K562 (cell line): ENCODE results near the gene ANKS1B. TPM values are rescaled to one million over a fixed set of nuclear protein-coding genes. Genes with fewer than 3 reads are reported as not detected.

ENCODE experiments used
- ATAC-seq: fragments of 200-7000 bp; cut with Tn5 transposase; 3 replicates; pipeline ENCODE4 v1.9.1; 2020; ENCODE audit warnings: moderate library complexity
- BruUV-seq: library from RNA; stranded (reverse); fragments of 400-500 nt; replicated peaks from 2 replicates; lab custom pipeline; 2021; lab: Mats Ljungman, UMichigan
- CTCF ChIA-PET: fragments of 300-600 bp; formaldehyde crosslinking; extraction: SDS; loops from one replicate; lab custom pipeline; 2021; ENCODE audit warnings: low intra/inter-chr PET ratio; lab: Yijun Ruan, JAX
- POLR2A ChIA-PET: fragments of 300-600, 350-650 bp; sonication (Branson Sonifier 250); formaldehyde crosslinking; extraction: SDS; loops from one replicate; lab custom pipeline; 2021; ENCODE audit warnings: antibody characterized with exemption, inconsistent platforms; lab: Yijun Ruan, JAX
- DNase-seq, 4 experiments: peaks; one replicate each; pipeline versions ENCODE4 v3.0.0 to v3.0.0-alpha.2; 2011 to 2018; ENCODE audit warnings: low spot score in 3 of 4, mixed read lengths in 3 of 4; ENCODE audit errors: extremely low read depth in 1 of 4
- FAIRE-seq: peaks from 2 replicates; lab custom pipeline; 2011; peaks lifted over from hg19 to GRCh38; lab: Jason Lieb, UNC
- H2AFZ ChIP-seq: 2 replicates; pipeline ENCODE4 v1.6.0; 2011; ENCODE audit warnings: low read depth, low read length, control low read depth, inconsistent platforms
- H3K27ac ChIP-seq: fragments of 200-600 bp; 3 replicates; pipeline ENCODE4 v1.8.0; 2011; ENCODE audit warnings: low read depth, mild to moderate bottlenecking, control low read depth, inconsistent platforms, low read length, moderate library complexity, mixed read lengths; ENCODE audit errors: extremely low read depth
- H3K27me3 ChIP-seq, 2 experiments: fragments of 300-600 bp in 1 of 2; 2 replicates in 1 of 2; 3 replicates in 1 of 2; pipeline versions ENCODE4 v1.6.0 to v1.8.0; 2011; ENCODE audit warnings: inconsistent platforms in 2 of 2, low read length in 2 of 2, mild to moderate bottlenecking in 1 of 2, mixed read lengths in 1 of 2, moderate library complexity in 1 of 2; ENCODE audit not compliant: control insufficient read depth in 2 of 2, insufficient read depth in 2 of 2
- H3K36me3 ChIP-seq: fragments of 300-600 bp; 3 replicates; pipeline ENCODE4 v1.8.0; 2011; ENCODE audit warnings: mild to moderate bottlenecking, low read length, inconsistent platforms; ENCODE audit not compliant: control insufficient read depth, insufficient read depth
- H3K4me1 ChIP-seq, 2 experiments: fragments of 200-600 bp in 1 of 2; replicated peaks in 1 of 2; 2 replicates in 1 of 2; 3 replicates in 1 of 2; pipeline versions ENCODE4 v1.5.1 to v1.8.0; 2011; ENCODE audit warnings: inconsistent platforms in 2 of 2, low read length in 2 of 2, mild to moderate bottlenecking in 1 of 2, mixed read lengths in 1 of 2, moderate library complexity in 1 of 2; ENCODE audit not compliant: control insufficient read depth in 2 of 2, insufficient read depth in 2 of 2
- H3K4me2 ChIP-seq: 2 replicates; pipeline ENCODE4 v1.6.1; 2011; ENCODE audit warnings: low read length, control low read depth, inconsistent platforms, mixed read lengths; ENCODE audit not compliant: insufficient read depth
- H3K4me3 ChIP-seq: fragments of 200-600 bp; sonication (generic), shearing (Covaris generic); 2 replicates; pipeline ENCODE4 v1.5.1; 2016; ENCODE audit warnings: control low read depth, inconsistent platforms
- H3K79me2 ChIP-seq: fragments of 200-600 bp; 3 replicates; pipeline ENCODE4 v1.8.0; 2011; ENCODE audit warnings: low read length, inconsistent platforms; ENCODE audit not compliant: control insufficient read depth, insufficient read depth
- H3K9ac ChIP-seq, 2 experiments: 2 replicates each; pipeline versions ENCODE4 v1.6.0 to v1.6.1; 2011; ENCODE audit warnings: low read depth in 2 of 2, low read length in 2 of 2, control low read depth in 1 of 2, inconsistent platforms in 1 of 2, mild to moderate bottlenecking in 1 of 2, mixed read lengths in 1 of 2; ENCODE audit not compliant: insufficient read depth in 1 of 2
- H3K9me1 ChIP-seq: one replicate; pipeline ENCODE4 v1.6.0; 2011; ENCODE audit warnings: inconsistent platforms, mild to moderate bottlenecking, low read length, moderate library complexity; ENCODE audit not compliant: control insufficient read depth, insufficient read depth
- H3K9me3 ChIP-seq: replicated peaks from 2 replicates; pipeline ENCODE4 v1.5.1; 2011; ENCODE audit warnings: low read depth, low read length, inconsistent platforms; ENCODE audit not compliant: control insufficient read depth, insufficient read depth
- H4K20me1 ChIP-seq: replicated peaks from 2 replicates; pipeline ENCODE4 v1.6.1; 2011; ENCODE audit warnings: low read length, inconsistent platforms, mixed read lengths; ENCODE audit not compliant: control insufficient read depth, insufficient read depth
- ARID2 ChIP-seq: fragments of 450-650 bp; IDR thresholded peaks from 2 replicates; pipeline ENCODE4 v1.6.1; 2017; ENCODE audit warnings: antibody characterized with exemption, mild to moderate bottlenecking
- CBFA2T3 ChIP-seq: fragments of 450-650 bp; IDR thresholded peaks from 2 replicates; pipeline ENCODE4 v1.6.1; 2017
- ESRRA ChIP-seq: fragments of 450-650 bp; IDR thresholded peaks from 2 replicates; pipeline ENCODE4 v1.6.1; 2014; ENCODE audit warnings: low read depth, mild to moderate bottlenecking, moderate library complexity, borderline replicate concordance
- FUS ChIP-seq: fragments of 200-400 bp; formaldehyde crosslinking; optimal IDR thresholded peaks from 2 replicates; pipeline ENCODE3; 2017; ENCODE audit warnings: low read depth, low read length
- GTF2A2 ChIP-seq: IDR thresholded peaks from 2 replicates; pipeline ENCODE4 v1.6.1; 2016; ENCODE audit warnings: mild to moderate bottlenecking, missing genetic modification characterization, missing compliant biosample characterization
- HDAC3 ChIP-seq: fragments of 450-650 bp; IDR thresholded peaks from 2 replicates; pipeline ENCODE4 v1.6.1; 2018; ENCODE audit warnings: borderline replicate concordance, mild to moderate bottlenecking, moderate library complexity; ENCODE audit not compliant: partially characterized antibody
- HDAC8 ChIP-seq: fragments of 450-650 bp; IDR thresholded peaks from 2 replicates; pipeline ENCODE4 v1.6.1; 2016; ENCODE audit warnings: mild to moderate bottlenecking, missing genetic modification characterization, moderate library complexity, missing compliant biosample characterization
- HMGN3 ChIP-seq: IDR thresholded peaks from 2 replicates; pipeline ENCODE4 v1.6.1; 2011; ENCODE audit warnings: borderline replicate concordance, low read depth, mild to moderate bottlenecking, mixed read lengths, low read length; ENCODE audit not compliant: insufficient read length; ENCODE audit errors: extremely low read depth
- KHSRP ChIP-seq: fragments of 450-650 bp; IDR thresholded peaks from 2 replicates; pipeline ENCODE4 v1.6.1; 2017
- NR3C1 ChIP-seq: sonication (generic); formaldehyde crosslinking; IDR thresholded peaks from 2 replicates; pipeline ENCODE4 v1.8.1; 2022; ENCODE audit warnings: missing genetic modification reagents
- PHF21A ChIP-seq: fragments of 450-650 bp; IDR thresholded peaks from 2 replicates; pipeline ENCODE4 v1.6.1; 2017; ENCODE audit warnings: low read depth, borderline replicate concordance
- ZNF239 ChIP-seq: fragments of 250-450 bp; sonication (Bioruptor Pico); IDR thresholded peaks from 2 replicates; pipeline ENCODE4 v1.4.0; 2020; ENCODE audit warnings: mild to moderate bottlenecking
- ZNF354B ChIP-seq: fragments of 250-450 bp; sonication (Bioruptor Pico); IDR thresholded peaks from 2 replicates; pipeline ENCODE4 v1.4.0; 2020
- ZNF507 ChIP-seq: conservative IDR thresholded peaks from 2 replicates; pipeline ENCODE4 v1.6.1; 2017; ENCODE audit warnings: missing genetic modification characterization, missing compliant biosample characterization
- WGBS: fragments of 100-300 bp; shearing (Covaris generic); methylation state at CpG from one replicate; pipeline ENCODE4 v1.1.6; 2016; ENCODE audit warnings: low coverage, mixed read lengths; ENCODE audit not compliant: insufficient coverage; ENCODE audit errors: missing lambda C conversion rate; 5-methylcytosine and 5-hydroxymethylcytosine counted together
- in situ Hi-C: fragments of 300-500 bp; cut with MboI; formaldehyde crosslinking; loops from 4 replicates; pipeline ENCODE4 v1.15.0; 2018; ENCODE audit warnings: inconsistent platforms, mixed read lengths
- intact Hi-C: fragments of 100-400 bp; cut with micrococcal nuclease; formaldehyde crosslinking; loops from 2 replicates; pipeline ENCODE4 v1.14.2; 2022
- polyA plus RNA-seq, 8 experiments: library from polyadenylated mRNA; depleted of rRNA in 4 of 8; stranded (reverse) in 5 of 8; unstranded in 3 of 8; fragments of >200 nt; fragmentation: Nextera tagmentation in 2 of 8; fragmentation: Illumina TruSeq in 1 of 8; extraction: Ambion mirVana in 2 of 8; extraction: Trizol in 1 of 8; gene quantifications; 2 replicates each; pipeline versions ENCODE4 v1.2.1 to v1.2.3, GENCODE V29; 2011 to 2014; ENCODE audit warnings: inconsistent platforms in 1 of 8, missing spikeins in 1 of 8
- total RNA-seq, 7 experiments: library from RNA; depleted of rRNA in 6 of 7; stranded (reverse); fragments of >200 nt in 6 of 7; fragmentation: Illumina TruSeq in 2 of 7; extraction: Trizol in 2 of 7; gene quantifications; 2 replicates each; pipeline versions ENCODE4 v1.2.1 to v1.2.3, GENCODE V29; 2011 to 2021; ENCODE audit warnings: low replicate concordance in 1 of 7
- TF ChIP-seq, protein P1 (sequence below): fragments of 150-350 bp; IDR thresholded peaks from 2 replicates; pipeline ENCODE4 v1.6.1; 2014; ENCODE audit warnings: low read depth, mild to moderate bottlenecking, low read length, borderline replicate concordance
- TF ChIP-seq, protein P2 (sequence below): fragments of 250-450 bp; sonication (Bioruptor Pico); IDR thresholded peaks from 2 replicates; pipeline ENCODE4 v1.5.0; 2021
- TF ChIP-seq, protein P3 (sequence below): fragments of 450-650 bp; formaldehyde crosslinking; IDR thresholded peaks from 2 replicates; pipeline ENCODE4 v1.4.0; 2020; ENCODE audit warnings: mild to moderate bottlenecking
- TF ChIP-seq, protein P4 (sequence below): fragments of 250-450 bp; sonication (Bioruptor Pico); IDR thresholded peaks from 2 replicates; pipeline ENCODE4 v1.5.1; 2021; ENCODE audit warnings: mild to moderate bottlenecking

Gene ANKS1B
- total and polyA plus RNA-seq, 9 of the 15 experiments (the other 6 are each of a cell fraction or from before 2014, with no cell fraction given): 0.04 to 0.47 (median 0.28) TPM; not detected in 4

DNA sequence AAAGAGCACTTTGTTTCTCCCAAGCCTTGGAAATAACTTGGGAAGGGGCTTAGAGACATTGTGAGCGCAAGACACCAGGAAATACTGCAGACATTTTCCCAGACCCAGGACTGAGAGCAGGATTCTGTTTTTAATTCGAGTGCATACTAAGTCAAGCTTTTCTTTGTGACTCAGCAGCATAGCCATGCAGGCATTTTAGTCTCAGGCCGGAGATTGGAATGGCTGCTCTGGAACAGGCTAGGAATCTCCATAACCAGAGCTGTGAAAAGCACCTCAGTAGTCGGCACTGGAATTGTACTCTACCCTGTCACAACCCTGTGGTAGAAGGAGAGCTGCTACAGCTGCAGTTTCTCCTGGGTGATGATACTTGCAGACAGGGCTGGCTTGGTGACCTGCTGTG, 366.1 kb downstream of the ANKS1B start:
- Histone ChIP-seq H3K27ac (no peak overlapping the region), H3K9me1 (no peaks in the 10 kb centered on the region), H3K4me1 (no peaks in the 10 kb centered on the region), H4K20me1 (no peaks in the 10 kb centered on the region), H3K36me3 (no peaks in the 10 kb centered on the region), H3K4me2 (no peak overlapping the region), H3K9me3 (no peaks in the 10 kb centered on the region), H3K27me3 (no peaks in the 10 kb centered on the region), H3K4me3 (no peak overlapping the region), H3K9ac (no peak overlapping the region), H3K79me2 (no peaks in the 10 kb centered on the region), H2AFZ (no peak overlapping the region)
- ATAC-seq: no peak
- intact Hi-C loops: no loop called here
- 5% methylated on average over 3 of the region's 4 CpGs for WGBS
- DNase-seq: no peak
- BruUV-seq: no TSS peak
- in situ Hi-C loops: no loop called here
- CTCF ChIA-PET: no interaction called here
- POLR2A ChIA-PET: no interaction called here
- no peak for TF ChIP-seq HDAC8
- no peak for TF ChIP-seq NR3C1
- TF ChIP-seq ZNF239 (CRISPR knock-in tag): no peak
- TF ChIP-seq ESRRA: no peak
- TF ChIP-seq, protein P1, sequence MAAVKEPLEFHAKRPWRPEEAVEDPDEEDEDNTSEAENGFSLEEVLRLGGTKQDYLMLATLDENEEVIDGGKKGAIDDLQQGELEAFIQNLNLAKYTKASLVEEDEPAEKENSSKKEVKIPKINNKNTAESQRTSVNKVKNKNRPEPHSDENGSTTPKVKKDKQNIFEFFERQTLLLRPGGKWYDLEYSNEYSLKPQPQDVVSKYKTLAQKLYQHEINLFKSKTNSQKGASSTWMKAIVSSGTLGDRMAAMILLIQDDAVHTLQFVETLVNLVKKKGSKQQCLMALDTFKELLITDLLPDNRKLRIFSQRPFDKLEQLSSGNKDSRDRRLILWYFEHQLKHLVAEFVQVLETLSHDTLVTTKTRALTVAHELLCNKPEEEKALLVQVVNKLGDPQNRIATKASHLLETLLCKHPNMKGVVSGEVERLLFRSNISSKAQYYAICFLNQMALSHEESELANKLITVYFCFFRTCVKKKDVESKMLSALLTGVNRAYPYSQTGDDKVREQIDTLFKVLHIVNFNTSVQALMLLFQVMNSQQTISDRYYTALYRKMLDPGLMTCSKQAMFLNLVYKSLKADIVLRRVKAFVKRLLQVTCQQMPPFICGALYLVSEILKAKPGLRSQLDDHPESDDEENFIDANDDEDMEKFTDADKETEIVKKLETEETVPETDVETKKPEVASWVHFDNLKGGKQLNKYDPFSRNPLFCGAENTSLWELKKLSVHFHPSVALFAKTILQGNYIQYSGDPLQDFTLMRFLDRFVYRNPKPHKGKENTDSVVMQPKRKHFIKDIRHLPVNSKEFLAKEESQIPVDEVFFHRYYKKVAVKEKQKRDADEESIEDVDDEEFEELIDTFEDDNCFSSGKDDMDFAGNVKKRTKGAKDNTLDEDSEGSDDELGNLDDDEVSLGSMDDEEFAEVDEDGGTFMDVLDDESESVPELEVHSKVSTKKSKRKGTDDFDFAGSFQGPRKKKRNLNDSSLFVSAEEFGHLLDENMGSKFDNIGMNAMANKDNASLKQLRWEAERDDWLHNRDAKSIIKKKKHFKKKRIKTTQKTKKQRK: no peak
- TF ChIP-seq, protein P2, sequence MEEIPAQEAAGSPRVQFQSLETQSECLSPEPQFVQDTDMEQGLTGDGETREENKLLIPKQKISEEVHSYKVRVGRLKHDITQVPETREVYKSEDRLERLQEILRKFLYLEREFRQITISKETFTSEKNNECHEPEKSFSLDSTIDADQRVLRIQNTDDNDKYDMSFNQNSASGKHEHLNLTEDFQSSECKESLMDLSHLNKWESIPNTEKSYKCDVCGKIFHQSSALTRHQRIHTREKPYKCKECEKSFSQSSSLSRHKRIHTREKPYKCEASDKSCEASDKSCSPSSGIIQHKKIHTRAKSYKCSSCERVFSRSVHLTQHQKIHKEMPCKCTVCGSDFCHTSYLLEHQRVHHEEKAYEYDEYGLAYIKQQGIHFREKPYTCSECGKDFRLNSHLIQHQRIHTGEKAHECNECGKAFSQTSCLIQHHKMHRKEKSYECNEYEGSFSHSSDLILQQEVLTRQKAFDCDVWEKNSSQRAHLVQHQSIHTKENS (CRISPR knock-in tag): no peak
- TF ChIP-seq, protein P3, sequence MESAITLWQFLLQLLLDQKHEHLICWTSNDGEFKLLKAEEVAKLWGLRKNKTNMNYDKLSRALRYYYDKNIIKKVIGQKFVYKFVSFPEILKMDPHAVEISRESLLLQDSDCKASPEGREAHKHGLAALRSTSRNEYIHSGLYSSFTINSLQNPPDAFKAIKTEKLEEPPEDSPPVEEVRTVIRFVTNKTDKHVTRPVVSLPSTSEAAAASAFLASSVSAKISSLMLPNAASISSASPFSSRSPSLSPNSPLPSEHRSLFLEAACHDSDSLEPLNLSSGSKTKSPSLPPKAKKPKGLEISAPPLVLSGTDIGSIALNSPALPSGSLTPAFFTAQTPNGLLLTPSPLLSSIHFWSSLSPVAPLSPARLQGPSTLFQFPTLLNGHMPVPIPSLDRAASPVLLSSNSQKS: no peak
- no peak for TF ChIP-seq HMGN3
- no peak for TF ChIP-seq GTF2A2 (tag)
- TF ChIP-seq, protein P4, sequence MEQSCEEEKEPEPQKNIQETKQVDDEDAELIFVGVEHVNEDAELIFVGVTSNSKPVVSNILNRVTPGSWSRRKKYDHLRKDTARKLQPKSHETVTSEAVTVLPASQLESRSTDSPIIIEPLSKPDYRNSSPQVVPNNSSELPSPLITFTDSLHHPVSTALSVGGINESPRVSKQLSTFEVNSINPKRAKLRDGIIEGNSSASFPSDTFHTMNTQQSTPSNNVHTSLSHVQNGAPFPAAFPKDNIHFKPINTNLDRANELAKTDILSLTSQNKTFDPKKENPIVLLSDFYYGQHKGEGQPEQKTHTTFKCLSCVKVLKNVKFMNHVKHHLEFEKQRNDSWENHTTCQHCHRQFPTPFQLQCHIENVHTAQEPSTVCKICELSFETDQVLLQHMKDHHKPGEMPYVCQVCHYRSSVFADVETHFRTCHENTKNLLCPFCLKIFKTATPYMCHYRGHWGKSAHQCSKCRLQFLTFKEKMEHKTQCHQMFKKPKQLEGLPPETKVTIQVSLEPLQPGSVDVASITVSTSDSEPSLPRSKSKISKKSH: no peak
- no peak for TF ChIP-seq HDAC3
- no peak for TF ChIP-seq CBFA2T3
- no peak for TF ChIP-seq FUS
- no peak for TF ChIP-seq ARID2
- TF ChIP-seq KHSRP: no peak
- no peak for TF ChIP-seq ZNF507
- no peak for TF ChIP-seq ZNF354B
- TF ChIP-seq PHF21A: no peak
- no peak for FAIRE-seq
